ENCODE measurements around the gene SLC39A8. TPM values are rescaled to one million over a fixed set of nuclear protein-coding genes. Genes with fewer than 3 reads are reported as not detected.
"Not testable (repeated sequence)": the region's sequence is repeated elsewhere in the genome, so short reads cannot be mapped to it uniquely, and the experiment has no call there.

The SLC39A8 gene
- total and polyA plus RNA-seq, 2 experiments from 2014 or later = 2.9 to 3.7 TPM

DNA sequence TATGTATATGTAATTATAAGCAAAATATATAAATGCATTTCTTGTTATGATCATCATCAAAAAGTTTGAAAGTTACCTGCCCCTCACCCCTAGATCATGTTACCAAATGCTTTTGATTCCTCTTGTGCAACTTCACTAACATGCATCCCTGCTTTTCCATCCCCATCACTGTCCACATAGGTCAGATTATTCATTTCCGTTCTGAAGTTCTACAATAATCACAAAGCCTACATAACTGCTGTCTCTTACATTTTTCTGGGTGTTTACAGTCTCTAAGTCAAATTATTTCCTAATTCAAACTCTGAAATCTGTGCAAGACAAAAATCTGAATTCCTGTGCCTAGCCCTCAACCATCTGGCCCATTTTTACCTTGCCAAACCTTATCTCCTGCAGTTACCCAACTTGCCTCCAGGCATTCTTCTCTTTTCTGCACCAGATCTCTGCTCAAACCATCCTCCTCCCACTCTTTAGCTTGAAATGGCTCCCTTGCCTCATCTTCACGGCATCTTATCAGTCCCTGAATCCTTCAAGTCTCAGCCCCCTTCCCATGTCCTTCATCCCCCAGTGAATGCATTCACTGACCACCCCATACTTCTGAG lies 42.4 kb upstream of the SLC39A8 start:
- no peak overlapping the region for H3K27ac ChIP-seq
- H3K36me3 ChIP-seq (ENCODE audit: low read depth) = no peaks in the 10 kb centered on the region
- no peaks in the 10 kb centered on the region for H3K27me3 ChIP-seq (replicated peaks; ENCODE audit: insufficient read depth)
- TF ChIP-seq EZH2phosphoT487 (IDR thresholded peaks at IDR 0.05; ENCODE audit: insufficient read depth, low read depth) (no peak), EZH2 (IDR thresholded peaks at IDR 0.05; ENCODE audit: insufficient read depth, poor library complexity, severe bottlenecking) (no peak)
- H3K9me2 ChIP-seq (ENCODE audit: insufficient read depth) = no peaks in the 10 kb centered on the region
- in situ Hi-C loops (cut with MboI) = no loop called here
- no peaks in the 10 kb centered on the region for H4K20me1 ChIP-seq (ENCODE audit: insufficient read depth)
- H3F3A ChIP-seq (ENCODE audit: insufficient read depth) = 0 out of 2 replicates have a peak, but pooled peaks cover 13% of the 10 kb centered on the region
- no peaks in the 10 kb centered on the region for H3K9me3 ChIP-seq (ENCODE audit: low read depth)
- peaks cover 31% of the 10 kb centered on the region for H3K4me1 ChIP-seq (ENCODE audit: insufficient read depth)
- H2AFZ ChIP-seq = no peak overlapping the region
- peak overlapping the region; percentile 10 for H3K4me2 ChIP-seq (ENCODE audit: unreplicated experiment)
- no peak overlapping the region for H3K9ac ChIP-seq
- peak; percentile 32 for DNase-seq
- no peaks in the 10 kb centered on the region for H3K79me2 ChIP-seq (ENCODE audit: insufficient read depth)
- no peak overlapping the region for H3K4me3 ChIP-seq
- 36% methylated on average over 2 of the region's 2 CpGs for WGBS, 2 experiments (ENCODE audit: low coverage in 1 of 2, low lambda C conversion rate in 2 of 2, missing lambda C conversion rate in 2 of 2)

GRCh38 chr4:102386966-102387365 lies 41.7 kb upstream of the SLC39A8 start:
- H3K9me3 ChIP-seq (ENCODE audit: low read depth) = no peaks in the 10 kb centered on the region
- H3K9me2 ChIP-seq (ENCODE audit: insufficient read depth) = no peaks in the 10 kb centered on the region
- H3K4me2 ChIP-seq (ENCODE audit: unreplicated experiment) = no peak overlapping the region
- H3K79me2 ChIP-seq (ENCODE audit: insufficient read depth) = no peaks in the 10 kb centered on the region
- no peaks in the 10 kb centered on the region for H3K36me3 ChIP-seq (ENCODE audit: low read depth)
- H3K27ac ChIP-seq = no peak overlapping the region
- no peaks in the 10 kb centered on the region for H3K27me3 ChIP-seq (replicated peaks; ENCODE audit: insufficient read depth)
- 0 out of 2 replicates have a peak, but pooled peaks cover 13% of the 10 kb centered on the region for H3F3A ChIP-seq (ENCODE audit: insufficient read depth)
- WGBS, 2 experiments (ENCODE audit: low coverage in 1 of 2, low lambda C conversion rate in 2 of 2, missing lambda C conversion rate in 2 of 2) = 61 to 63% methylated on average over 3 of the region's 3 CpGs
- in situ Hi-C loops (cut with MboI) = no loop called here
- no peak overlapping the region for H3K4me3 ChIP-seq
- H3K4me1 ChIP-seq (ENCODE audit: insufficient read depth) = peaks cover 31% of the 10 kb centered on the region
- H2AFZ ChIP-seq = no peak overlapping the region
- H4K20me1 ChIP-seq (ENCODE audit: insufficient read depth) = no peaks in the 10 kb centered on the region
- no peak for DNase-seq
- H3K9ac ChIP-seq = no peak overlapping the region
- TF ChIP-seq EZH2phosphoT487 (IDR thresholded peaks at IDR 0.05; ENCODE audit: insufficient read depth, low read depth) (no peak), EZH2 (IDR thresholded peaks at IDR 0.05; ENCODE audit: insufficient read depth, poor library complexity, severe bottlenecking) (no peak)

DNA sequence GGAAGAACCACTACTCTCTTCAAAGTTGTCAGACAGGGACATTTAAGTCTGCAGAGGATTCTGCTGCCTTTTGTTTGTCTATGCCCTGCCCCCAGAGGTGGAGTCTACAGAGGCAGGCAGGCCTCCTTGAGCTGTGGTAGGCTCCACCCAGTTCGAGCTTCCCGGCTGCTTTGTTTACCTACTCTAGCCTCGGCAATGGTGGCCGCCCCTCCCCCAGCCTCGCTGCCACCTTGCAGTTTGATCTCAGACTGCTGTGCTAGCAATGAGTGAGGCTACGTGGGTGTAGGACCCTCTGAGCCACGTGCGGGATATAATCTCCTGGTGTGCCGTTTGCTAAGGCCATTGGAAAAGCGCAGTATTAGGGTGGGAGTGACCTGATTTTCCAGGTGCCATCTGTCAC lies 35.0 kb upstream of the SLC39A8 start:
- 59 to 68% methylated on average over 10 of the region's 10 CpGs for WGBS, 2 experiments (ENCODE audit: low coverage in 1 of 2, low lambda C conversion rate in 2 of 2, missing lambda C conversion rate in 2 of 2)
- H3K9me2 ChIP-seq (ENCODE audit: insufficient read depth); DNase-seq; H3K27ac ChIP-seq; H3K27me3 ChIP-seq (replicated peaks; ENCODE audit: insufficient read depth); H3K36me3 ChIP-seq (ENCODE audit: low read depth); H3K9ac ChIP-seq; H3K4me1 ChIP-seq (ENCODE audit: insufficient read depth); H3K4me2 ChIP-seq (ENCODE audit: unreplicated experiment); H3K9me3 ChIP-seq (ENCODE audit: low read depth); H3F3A ChIP-seq (ENCODE audit: insufficient read depth); in situ Hi-C loops (cut with MboI); H3K79me2 ChIP-seq (ENCODE audit: insufficient read depth); H4K20me1 ChIP-seq (ENCODE audit: insufficient read depth); H2AFZ ChIP-seq; H3K4me3 ChIP-seq: not testable (repeated sequence)

GRCh38 chr4:102362922-102363432 lies 17.7 kb upstream of the SLC39A8 start:
- no peak overlapping the region for H3K9ac ChIP-seq
- H2AFZ ChIP-seq = no peak overlapping the region
- no peaks in the 10 kb centered on the region for H3K9me2 ChIP-seq (ENCODE audit: insufficient read depth)
- no peaks in the 10 kb centered on the region for H3K79me2 ChIP-seq (ENCODE audit: insufficient read depth)
- H4K20me1 ChIP-seq (ENCODE audit: insufficient read depth) = no peaks in the 10 kb centered on the region
- no peak overlapping the region for H3K27ac ChIP-seq
- no peaks in the 10 kb centered on the region for H3K4me1 ChIP-seq (ENCODE audit: insufficient read depth)
- H3K9me3 ChIP-seq (ENCODE audit: low read depth) = no peaks in the 10 kb centered on the region
- no peak for DNase-seq
- in situ Hi-C loops (cut with MboI) = no loop called here
- no peaks in the 10 kb centered on the region; the same call in 1 of the 2 replicates for H3K27me3 ChIP-seq (replicated peaks; ENCODE audit: insufficient read depth)
- H3K4me2 ChIP-seq (ENCODE audit: unreplicated experiment) = no peak overlapping the region
- no peaks in the 10 kb centered on the region for H3K36me3 ChIP-seq (ENCODE audit: low read depth)
- H3K4me3 ChIP-seq = no peak overlapping the region
- TF ChIP-seq EZH2phosphoT487 (IDR thresholded peaks at IDR 0.05; ENCODE audit: insufficient read depth, low read depth) = no peak
- TF ChIP-seq EZH2 (IDR thresholded peaks at IDR 0.05; ENCODE audit: insufficient read depth, poor library complexity, severe bottlenecking) = no peak
- H3F3A ChIP-seq (ENCODE audit: insufficient read depth) = no peaks in the 10 kb centered on the region
- 55 to 59% methylated on average over 2 of the region's 2 CpGs for WGBS, 2 experiments (ENCODE audit: low coverage in 1 of 2, low lambda C conversion rate in 2 of 2, missing lambda C conversion rate in 2 of 2)
